HG03439 (cell line): ENCODE measurements around the gene TMEM100.
"Not testable (repeated sequence)": the region's sequence is repeated elsewhere in the genome, so short reads cannot be mapped to it uniquely, and the experiment has no call there.

Experiments used
- ATAC-seq: cut with Tn5 transposase; IDR thresholded peaks from one replicate; pipeline ENCODE4 v1.9.1; 2021; ENCODE audit warnings: mild to moderate bottlenecking, moderate library complexity; ENCODE audit not compliant: unreplicated experiment

TMEM100 gene

DNA sequence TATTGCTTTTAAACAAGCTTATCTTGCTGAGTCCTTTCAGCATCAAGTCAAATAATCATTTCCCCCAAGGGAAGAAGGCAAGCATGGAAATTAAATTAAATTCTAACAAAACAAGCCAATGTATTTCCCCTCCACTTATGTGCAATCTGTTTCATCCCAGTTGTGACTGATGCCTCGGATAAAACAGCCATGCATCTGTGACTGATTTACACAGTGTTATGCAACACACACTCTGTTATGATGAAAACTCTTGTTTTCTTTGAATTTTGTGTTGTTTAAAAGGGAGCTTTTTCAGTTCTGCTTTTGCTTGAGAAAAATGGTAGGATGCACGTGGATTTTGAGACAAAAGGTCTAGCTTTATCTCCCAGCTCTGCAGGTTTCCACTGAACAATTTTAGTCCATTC lies 32.6 kb downstream of the TMEM100 start:
- no peak for ATAC-seq

DNA sequence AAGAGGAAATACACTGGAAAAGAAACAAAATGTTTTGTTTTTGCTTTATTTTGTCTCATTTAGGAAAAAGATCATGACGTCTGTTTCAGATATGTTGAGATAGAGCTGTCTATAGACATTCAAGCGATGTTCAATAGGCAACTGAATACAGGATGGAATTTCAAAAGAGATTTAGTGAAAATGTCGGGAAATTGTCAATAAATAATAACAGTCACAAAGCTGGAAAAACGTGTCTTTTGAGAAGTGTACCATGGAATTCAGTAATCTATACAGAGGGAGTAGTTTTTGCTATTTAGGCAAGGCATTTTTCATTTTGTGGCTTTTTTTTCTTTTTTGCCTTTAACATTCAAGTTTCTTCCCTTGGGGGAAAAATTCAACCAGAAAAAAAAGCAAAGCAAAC lies 33.0 kb downstream of the TMEM100 start:
- no peak for ATAC-seq

DNA sequence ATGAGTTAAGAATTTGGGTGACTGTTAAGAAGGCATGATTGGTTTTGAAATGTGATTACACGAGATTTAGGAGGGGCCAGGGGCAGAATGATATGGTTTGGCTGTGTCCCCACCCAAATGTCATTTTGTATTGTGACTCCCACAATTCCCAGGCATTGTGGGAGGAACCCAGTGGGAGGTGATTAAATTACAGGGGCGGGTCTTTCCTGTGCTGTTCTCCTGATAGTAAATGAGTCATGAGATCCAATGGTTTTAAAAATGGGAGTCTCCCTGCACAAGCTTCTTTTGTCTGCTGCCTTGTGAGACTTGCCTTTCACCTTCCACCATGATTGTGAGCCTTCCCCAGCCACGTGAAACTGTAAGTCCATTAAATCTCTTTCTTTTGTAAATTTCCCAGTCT lies 34.6 kb downstream of the TMEM100 start:
- ATAC-seq = no peak

DNA sequence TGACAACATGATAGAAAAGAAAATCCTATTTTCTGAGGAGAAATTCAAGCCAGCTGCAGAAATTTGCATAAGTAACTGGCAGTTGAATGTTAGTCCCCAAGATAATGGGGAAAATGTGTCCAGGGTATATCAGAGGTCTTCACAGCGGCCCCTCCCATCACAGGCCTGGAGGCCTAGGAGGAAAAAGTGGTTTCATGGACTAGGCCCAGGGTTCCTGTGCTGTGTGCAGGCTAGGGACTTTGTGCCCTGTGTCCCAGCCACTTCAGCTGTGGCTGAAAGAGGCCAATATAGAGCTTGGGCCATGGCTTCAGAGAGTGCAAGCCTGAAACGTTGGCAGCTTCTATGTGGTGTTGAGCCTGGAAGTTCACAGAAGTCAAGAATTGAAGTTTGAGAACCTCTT lies 35.6 kb downstream of the TMEM100 start:
- no peak for ATAC-seq

DNA sequence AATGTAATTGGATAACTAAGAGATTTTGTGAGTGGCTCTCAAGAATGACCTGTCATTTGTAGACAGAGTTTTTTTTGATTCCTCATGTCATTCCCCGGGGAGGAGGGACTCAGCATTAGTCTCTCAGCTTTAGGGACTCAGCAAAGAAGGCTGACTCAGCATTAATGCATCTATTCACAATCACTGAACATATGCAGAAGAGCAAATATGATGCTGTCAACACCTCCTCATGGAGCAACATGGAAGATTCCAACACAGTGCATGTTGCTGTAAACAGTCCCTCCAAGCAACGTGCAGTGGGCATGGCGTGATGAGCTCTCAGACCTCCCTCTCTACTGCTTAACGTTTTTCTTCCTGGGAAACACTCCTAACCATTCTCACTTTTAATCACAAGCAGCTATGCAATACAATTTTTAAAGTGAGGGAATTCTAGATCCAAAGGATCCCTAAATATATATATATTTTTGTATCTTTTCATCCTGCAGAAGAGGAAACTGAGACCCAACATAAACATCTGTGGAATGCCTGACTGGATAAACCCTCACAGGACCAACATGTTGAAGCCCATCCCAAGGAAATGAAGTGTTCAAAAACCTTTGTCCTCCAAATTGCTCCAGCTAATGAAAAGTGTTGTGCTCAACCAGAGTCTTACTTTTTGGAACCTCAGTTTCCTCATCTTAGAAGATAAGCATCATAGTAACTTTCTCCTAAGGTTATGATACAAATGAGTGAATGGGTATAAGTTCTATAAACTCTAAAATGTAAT lies 38.9 kb downstream of the TMEM100 start:
- no peak for ATAC-seq

DNA sequence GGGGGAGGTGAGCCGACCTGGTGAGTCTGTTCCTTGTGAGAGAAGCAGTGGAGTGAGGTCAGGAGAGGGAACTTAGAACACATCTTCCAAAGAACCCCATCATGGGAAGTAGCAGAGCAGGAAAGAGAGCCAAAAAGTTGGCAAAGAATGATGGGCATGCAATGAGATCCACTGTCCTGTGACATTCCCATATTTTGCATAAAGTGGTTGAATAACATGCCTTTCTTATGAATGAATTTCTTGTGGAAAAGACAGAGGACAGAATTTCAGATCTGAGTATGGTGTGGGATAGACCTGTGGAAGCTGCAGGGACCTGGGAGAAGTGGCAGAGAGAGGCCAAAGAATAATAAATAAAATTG lies 41.3 kb downstream of the TMEM100 start:
- ATAC-seq = no peak

DNA sequence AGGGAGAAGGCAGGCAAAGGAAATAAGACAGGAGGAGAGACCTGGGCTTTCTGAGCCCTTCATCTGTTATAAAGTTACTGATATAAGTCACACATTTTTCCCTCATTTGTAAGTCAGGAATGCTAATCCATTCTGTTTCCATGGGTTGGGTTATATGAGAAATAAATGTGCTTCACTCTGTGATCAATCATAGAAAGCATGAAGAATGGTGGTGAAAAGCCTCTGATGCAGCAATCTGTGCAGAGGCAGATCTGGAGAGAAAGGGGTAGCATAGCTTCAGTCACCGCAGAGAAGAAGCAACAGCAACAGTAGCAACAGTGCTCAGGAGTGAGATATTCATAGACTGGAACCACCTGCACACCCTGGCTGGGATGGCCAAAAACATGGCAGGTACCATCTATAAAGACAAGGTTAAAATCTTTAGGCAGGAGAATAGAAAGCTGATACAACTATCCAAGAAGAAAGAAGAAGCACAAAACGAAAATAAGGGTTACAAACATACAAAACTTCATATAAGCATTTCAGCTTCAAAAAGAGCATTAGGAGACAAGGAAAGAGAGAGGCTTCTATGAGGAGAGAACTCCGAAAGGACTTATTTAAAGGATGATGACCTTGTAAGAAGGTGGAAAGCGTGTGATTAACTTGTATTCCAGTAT lies 41.9 kb downstream of the TMEM100 start:
- no peak for ATAC-seq

DNA sequence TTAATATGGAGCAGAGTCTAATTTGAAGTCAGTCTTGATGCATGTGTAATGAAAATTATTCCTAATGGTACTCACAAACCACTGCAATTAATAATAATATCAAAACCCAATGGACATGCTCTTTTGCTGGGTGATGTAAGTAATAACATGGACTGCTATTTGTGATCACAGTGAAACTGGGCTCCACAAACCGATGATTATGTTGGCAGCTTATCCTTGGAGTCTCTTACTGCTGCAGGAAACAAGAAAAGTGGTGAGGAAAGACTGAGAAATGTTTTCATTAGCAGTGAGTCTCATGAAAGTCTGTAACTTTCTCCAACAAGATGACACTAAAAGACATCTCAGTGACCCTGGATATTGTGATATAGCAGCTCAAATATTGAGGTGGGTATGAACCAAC lies 45.2 kb downstream of the TMEM100 start:
- ATAC-seq = no peak

DNA sequence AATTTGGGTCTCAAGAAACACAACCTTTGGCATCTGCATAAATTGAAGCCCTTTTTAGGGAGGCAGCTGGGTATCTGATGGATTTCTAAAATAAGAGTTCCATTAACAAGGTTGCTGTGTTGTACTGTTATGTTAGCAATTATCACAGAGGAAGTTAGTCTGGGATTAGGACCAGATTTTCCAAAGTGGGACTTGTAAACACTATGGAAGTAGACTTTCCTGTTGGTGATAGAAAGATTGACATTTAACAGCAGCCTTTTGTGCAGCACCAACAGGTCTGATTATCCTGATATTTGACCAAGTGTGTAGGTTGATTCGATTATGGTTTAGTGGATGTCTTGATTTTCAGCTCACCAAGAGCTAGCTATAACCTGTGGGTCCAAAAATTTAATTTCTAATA lies 46.4 kb downstream of the TMEM100 start:
- ATAC-seq = no peak

DNA sequence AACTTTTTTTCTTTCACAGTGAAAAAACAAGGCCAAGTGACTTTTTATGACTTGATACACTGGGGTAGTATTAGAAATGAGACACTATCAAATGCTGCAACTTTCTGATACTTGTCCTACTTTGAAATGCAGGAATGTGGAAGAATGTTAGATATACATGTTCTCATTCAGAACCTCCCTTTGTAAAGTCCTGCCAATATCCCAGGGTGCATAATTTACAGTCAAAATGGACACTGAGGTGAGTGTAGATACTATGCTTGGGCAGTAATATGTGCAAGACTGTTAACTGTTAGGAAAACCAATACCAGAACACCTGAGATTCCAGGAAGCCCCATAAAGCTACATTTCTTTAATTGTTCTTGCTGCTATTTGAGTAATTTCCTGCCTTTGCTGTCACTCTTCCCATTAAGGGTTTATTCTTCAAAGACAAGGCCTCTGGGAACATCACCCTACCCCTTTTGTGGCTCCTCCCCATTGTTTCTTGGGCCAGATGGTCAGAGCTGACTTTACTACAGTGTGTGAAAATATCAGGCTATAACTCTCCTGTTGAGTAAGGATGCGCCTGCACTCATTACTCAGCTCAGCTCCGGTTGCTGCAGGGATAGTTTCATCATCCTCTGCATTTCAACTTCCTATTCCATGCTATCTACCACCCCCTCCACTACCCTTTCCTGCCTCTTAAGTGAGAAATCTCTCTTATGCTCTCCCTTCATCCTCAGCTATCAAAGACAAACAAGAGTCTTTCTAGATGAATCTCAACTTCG lies 48.7 kb downstream of the TMEM100 start:
- no peak for ATAC-seq

DNA sequence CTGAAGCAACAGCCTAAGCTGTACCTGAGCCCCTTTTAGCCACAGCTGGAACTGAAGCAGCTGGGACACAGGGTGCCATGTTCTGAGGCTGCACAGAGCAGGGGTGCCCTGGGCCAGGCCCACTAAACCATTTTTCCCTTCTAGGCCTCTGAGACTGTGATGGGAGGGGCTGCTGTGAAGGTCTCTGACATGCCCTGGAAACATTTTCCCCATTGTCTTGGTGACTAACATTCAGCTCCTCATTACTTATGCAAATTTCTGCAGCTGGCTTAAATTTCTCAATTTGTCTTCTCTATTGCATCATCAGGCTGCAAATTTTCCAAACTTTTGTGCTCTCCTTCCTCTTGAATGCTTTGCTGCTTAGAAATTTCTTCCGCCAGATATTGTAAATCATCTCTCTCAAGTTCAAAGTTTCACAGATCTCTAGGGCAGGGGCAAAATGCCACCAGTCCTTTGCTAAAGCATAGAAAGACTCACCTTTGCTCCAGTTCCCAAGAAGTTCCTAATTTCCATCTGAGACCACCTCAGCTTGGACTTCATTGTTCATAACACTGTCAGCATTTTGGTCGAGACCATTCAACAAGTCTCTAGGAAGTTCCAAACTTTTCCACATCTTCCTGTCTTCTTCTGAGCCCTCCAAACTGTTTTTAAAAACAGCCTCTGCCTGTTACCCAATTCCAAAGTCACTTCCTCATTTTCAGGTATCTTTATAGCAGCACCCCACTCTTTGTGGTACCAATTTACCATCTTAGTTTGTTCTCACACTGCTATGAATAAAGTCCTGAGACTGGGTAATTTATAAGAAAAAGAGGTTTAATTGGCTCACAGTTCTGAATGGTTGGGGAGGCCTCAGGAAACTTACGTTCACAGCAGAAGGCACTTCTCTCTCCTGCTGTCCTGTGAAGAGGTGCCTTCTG lies 49.8 kb downstream of the TMEM100 start:
- no peak for ATAC-seq

DNA sequence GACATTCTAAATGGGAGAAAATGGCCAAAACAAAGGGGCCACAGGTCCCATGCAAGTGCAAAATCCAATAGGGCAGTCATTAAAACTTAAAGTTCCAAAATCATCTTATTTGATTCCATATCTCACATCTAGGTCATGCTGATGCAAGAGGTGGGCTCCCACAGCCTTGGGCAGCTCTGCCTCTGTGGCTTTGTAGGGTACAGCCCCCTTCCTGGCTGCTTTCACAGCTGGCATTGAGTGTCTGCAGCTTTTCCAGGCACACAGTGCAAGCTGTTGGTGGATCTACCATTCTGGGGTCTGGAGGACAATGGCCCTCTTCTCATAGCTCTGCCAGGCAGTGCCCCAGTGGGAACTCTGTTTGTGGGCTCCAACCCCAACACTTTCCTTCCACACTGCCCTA lies 50.7 kb downstream of the TMEM100 start:
- not testable (repeated sequence) for ATAC-seq
